SK-N-SH (cell line): ENCODE results near the gene SLN.

Experiments
- CTCF ChIP-seq: fragments of 200-600 bp; sonication (generic); IDR thresholded peaks from 2 replicates; pipeline ENCODE4 v1.6.1; 2017; ENCODE audit warnings: antibody characterized with exemption, mild to moderate bottlenecking, moderate library complexity
- EP300 ChIP-seq, 2 experiments: IDR thresholded peaks; 2 replicates each; pipeline versions ENCODE4 v1.4.0 to v1.6.1; 2012; ENCODE audit warnings: borderline replicate concordance in 1 of 2, low read depth in 1 of 2, low read length in 1 of 2
- FOXM1 ChIP-seq: IDR thresholded peaks from 2 replicates; pipeline ENCODE4 v1.4.0; 2012; ENCODE audit warnings: low read depth, mild to moderate bottlenecking
- MEF2A ChIP-seq: IDR thresholded peaks from 2 replicates; pipeline ENCODE4 v1.4.0; 2012; ENCODE audit warnings: low read depth, borderline replicate concordance
- NFIC ChIP-seq: IDR thresholded peaks from 2 replicates; pipeline ENCODE4 v1.4.0; 2012; ENCODE audit warnings: borderline replicate concordance
- NRF1 ChIP-seq: IDR thresholded peaks from 2 replicates; pipeline ENCODE4 v1.6.1; 2012; ENCODE audit warnings: low read depth, mild to moderate bottlenecking, low read length
- RAD21 ChIP-seq: IDR thresholded peaks from 2 replicates; pipeline ENCODE4 v1.6.1; 2012; ENCODE audit warnings: mild to moderate bottlenecking, low read length
- REST ChIP-seq: IDR thresholded peaks from 2 replicates; pipeline ENCODE4 v1.6.1; 2012; ENCODE audit warnings: mild to moderate bottlenecking, low read depth, low read length, moderate library complexity
- SIN3A ChIP-seq: IDR thresholded peaks from 2 replicates; pipeline ENCODE4 v1.6.1; 2012; ENCODE audit warnings: low read depth, mild to moderate bottlenecking, low read length, moderate library complexity, borderline replicate concordance
- SMC3 ChIP-seq: IDR thresholded peaks from 2 replicates; pipeline ENCODE4 v1.6.1; 2012; ENCODE audit warnings: low read depth, low read length, improper control_type of control experiment
- TEAD4 ChIP-seq: IDR thresholded peaks from 2 replicates; pipeline ENCODE4 v1.4.0; 2012; ENCODE audit warnings: mild to moderate bottlenecking, borderline replicate concordance; ENCODE audit not compliant: insufficient read depth
- YY1 ChIP-seq: IDR thresholded peaks from 2 replicates; pipeline ENCODE4 v1.4.0; 2012; ENCODE audit warnings: low read depth, mild to moderate bottlenecking

DNA sequence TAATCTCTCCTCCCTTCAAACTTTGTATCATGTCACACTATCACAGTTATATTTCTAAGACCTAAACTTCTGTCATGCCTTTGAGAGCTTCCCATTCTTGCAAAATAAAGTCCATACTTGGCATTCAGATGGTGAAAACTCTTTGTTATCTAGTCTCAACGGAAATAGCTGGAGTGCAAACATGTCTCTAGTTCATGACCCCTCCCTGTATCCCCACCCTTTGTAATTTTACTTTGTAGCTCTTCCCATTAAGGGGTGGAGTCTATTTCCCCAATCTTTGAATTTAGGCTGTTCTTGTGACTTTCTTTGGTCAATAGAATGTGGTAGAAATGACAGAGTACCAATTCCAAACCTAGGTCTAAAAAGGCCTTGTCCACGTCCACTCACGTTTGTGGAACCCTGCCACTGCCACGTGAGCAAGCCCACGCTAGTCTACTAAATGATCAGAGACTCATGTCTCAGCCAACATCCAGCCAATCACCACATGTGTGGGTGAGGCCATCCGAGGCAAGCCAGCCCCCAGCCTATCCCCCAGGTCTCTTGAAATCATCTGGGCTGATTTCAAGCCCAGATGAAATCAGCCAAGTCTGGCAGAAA lies 23.4 kb downstream of the SLN start:
- no peak for TF ChIP-seq YY1
- TF ChIP-seq TEAD4: no peak
- TF ChIP-seq CTCF: no peak
- TF ChIP-seq FOXM1: no peak
- no peak for TF ChIP-seq EP300 (IDR thresholded peaks at IDR 0.05; ENCODE audit: borderline replicate concordance in 1 of 2, low read depth in 1 of 2, low read length in 1 of 2)
- TF ChIP-seq MEF2A: no peak
- TF ChIP-seq NFIC: no peak
- TF ChIP-seq SMC3: no peak
- no peak for TF ChIP-seq REST
- no peak for TF ChIP-seq RAD21
- TF ChIP-seq SIN3A: no peak
- no peak for TF ChIP-seq NRF1
